Hematopoietic multipotent progenitor cell treated with erythropoietin and hydrocortisone succinate and interleukin-3 and kit ligand, for 17 days (in vitro differentiated cells): Measurements from ENCODE around the gene TIGD2.

Experiments
- DNase-seq: peaks from one replicate; pipeline ENCODE4 v3.0.0-alpha.2; 2015; ENCODE audit warnings: low spot score

TIGD2 gene

DNA sequence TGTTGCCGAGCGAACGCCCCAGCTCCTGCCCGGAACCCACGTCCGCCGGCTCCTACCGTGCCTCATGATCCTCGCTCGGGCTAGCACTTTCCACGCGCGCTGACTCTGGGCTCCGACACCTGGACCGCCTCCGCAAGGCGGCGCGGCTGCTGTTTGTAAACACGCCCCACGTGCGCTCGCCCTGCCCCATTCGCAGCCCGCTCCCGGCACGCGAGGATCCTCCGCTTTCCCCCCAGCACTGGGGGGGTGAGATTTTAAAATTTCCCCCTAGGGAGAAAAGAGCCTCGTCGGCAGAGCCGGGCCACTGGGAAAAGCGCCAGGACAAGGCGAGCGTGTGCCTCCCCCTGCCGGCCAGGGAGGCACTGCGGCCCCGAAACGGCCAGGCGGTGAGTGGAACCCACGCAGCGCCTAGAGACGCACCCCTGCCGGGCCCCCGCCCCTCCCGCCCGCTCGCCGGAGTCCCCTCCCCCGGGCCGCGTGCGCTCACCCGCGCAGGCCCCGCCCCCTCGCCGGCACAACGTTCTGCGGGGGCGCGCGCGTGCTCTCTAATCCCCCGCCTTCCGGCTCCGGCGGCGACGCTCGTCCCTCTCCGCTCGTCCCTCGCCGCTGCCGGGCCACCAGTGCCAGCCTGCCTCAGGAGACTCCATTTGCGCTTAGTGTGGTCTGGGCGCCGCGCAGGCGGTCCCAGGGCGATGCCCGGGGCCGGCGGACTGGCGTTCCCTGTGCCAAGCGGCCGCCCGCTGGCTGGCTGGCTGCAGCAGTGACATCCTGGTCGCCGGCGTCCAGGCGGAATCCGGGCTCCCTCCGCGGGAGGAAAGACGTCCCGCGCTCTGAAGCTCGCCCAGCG is at the start of gene TIGD2:
Gene TIGD2 (plus strand): TSS at position 548 of the 847 bp plus-strand sequence. CDS start 1,442 bp downstream, outside the sequence.
- DNase-seq: peak; percentile 93

DNA sequence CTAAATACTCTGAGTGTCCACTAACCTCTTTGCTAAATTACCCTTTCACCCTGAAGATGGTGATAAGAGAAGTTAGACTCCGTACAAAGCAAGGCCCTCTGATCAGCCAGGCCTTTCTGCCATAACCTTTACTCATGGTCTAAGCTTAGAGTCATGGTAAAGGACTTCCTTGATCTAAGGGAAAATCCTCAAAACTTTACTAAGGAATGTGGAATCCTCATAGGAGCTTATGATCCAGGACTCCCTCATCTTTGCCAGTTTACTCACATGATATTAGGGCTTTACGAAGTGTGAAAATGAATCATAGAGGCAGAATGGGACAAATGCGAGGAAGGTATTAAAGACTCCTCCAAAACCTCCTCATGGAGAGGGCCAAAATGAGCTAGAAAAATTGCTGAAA is 46.5 kb upstream of the TIGD2 start:
- DNase-seq: no peak

DNA sequence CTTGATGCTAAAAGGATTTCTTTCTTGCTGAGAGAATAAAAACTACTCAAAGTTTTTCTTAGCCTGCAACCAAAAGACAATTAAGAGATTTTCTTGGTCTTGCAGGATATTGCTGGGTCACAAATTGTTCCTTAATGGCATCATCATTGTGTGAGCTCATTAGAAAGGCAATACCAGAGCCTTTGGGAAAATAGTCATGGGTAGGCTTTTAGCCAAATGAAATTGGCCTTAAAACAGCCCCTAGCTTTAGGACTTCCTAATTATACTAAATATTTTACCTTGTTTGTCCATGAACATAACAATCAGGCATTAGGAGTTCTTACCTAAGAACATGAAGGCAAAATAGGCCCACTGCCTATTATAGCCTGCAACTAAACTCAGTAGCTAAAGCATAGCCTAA is 43.9 kb upstream of the TIGD2 start:
- DNase-seq: no peak

DNA sequence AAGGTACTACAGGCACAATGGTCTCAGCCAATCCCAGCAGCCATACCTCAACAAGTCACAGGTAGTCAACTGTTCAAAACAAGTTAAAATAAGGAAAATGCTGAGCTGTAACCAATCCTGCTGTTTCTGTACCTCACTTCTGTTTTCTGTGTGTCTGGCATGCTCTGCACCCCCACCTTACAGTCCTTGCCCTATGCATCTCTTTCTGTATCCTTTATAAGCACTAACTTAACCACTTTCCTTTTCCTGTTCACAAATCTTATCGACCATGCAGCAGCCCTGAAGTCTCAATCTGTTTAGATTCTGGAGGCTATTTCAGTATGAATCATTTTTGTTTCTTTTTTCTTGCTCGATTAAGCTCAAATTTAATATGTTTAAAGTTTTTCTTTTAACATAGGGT is 41.9 kb upstream of the TIGD2 start:
- DNase-seq: no peak

DNA sequence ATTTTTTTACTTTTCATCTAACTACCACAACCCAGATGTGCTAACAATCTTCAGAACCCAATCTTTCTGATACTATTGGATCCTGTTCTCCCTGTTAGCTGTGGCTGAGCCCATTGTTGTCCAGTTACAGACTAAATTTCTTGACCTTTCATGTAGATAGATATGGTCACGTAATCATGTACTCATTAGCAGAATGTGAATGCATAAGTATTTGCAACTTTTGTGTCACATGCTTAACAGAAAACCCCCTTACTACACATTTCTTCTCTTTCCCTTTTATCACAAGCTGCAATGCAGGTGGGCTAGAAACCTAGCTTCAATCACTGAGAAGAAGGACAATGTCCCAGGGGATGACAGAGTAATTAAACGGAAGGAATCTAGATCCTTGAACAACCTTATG is 41.3 kb upstream of the TIGD2 start:
- no peak for DNase-seq

DNA sequence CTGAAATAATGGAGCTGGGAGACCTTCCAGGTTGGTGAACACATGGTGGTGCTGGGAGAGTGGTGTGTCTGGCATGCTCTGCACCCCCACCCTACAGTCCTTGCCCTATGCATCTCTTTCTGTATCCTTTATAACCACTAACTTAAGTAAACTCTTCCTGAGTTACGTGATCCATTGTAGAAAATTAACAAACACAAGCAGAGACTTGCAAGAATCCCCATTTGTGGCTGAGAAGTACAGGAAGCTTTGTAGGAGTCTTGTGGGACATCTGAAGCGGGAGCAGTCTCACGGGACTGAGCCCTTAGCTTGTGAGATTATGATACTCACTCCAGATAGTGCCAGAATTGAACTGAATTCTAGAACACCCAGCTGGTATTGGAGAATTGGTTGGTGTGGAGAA is 40.0 kb upstream of the TIGD2 start:
- DNase-seq: no peak

DNA sequence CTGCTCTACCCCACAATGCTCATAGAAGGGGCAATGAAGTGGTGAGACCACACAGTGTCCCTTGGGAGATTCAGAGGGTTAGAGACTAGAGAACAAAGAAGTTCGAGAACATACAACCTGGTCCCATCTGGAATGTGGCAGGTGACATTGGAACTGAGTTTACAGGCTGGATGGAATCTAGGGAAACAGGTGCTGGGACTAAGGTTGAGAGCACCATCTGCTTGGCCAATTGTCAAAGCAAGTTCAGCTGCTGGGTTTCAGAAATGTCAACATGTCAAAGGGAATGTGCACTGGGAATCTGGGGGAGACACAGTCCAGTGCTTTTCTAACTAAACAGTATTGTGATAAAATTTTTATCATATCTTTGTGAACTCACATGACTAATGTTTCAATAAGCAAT is 38.4 kb upstream of the TIGD2 start:
- DNase-seq: no peak

DNA sequence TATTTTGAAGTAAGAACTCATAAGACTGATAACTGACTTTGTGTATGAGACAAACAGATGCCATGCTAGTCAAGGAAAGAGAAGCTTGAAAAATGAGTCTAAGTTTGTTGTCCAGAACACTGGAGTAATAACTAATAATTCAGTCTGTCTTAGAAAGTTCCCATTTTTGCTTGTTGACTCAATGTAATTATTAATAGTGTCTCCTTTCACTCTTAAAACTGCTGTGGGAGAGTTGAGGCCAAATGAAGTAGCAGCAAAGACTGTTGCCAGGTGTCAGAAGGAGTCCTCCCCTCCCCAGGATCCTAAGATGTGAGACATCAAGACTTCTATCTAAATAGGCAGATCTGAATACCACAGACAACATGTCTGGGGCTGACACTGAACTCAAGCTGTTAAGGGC is 33.6 kb upstream of the TIGD2 start:
- no peak for DNase-seq

DNA sequence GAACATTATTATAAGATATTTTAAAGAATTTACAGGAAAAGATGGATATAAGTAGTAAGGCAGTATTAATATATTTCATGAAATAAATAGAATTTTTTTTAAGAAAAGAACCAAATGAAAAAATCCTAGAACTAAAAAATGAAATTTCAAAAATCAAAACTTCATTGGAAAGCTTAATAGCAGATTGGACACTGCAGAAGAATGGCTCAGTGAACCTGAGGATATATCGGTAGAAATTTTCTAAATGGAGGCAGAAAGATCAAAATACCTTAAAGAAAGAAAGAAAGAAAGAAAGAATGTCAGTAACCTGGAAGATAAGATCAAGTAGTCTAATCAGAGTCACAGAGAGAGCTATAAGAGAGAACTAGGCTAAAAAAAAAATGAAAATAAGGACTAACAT is 33.0 kb upstream of the TIGD2 start:
- no peak for DNase-seq

DNA sequence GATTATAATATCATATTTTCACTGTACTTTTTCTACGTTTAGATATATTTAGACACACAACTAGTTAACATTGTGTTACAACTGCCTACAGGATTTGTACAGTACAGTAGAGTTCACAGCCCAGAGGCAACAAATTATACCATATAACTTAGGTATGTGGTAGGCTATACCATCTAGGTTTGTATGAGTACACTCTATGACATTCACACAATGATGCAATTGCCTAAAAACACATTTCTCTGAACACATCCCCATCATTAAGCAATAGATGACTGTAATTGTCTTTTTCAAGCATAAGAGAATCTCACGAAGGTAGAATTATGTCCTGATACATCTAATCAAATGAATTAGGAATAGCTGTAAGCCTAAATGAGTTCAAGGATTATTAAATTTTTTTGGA is 12.3 kb upstream of the TIGD2 start:
- DNase-seq: no peak

DNA sequence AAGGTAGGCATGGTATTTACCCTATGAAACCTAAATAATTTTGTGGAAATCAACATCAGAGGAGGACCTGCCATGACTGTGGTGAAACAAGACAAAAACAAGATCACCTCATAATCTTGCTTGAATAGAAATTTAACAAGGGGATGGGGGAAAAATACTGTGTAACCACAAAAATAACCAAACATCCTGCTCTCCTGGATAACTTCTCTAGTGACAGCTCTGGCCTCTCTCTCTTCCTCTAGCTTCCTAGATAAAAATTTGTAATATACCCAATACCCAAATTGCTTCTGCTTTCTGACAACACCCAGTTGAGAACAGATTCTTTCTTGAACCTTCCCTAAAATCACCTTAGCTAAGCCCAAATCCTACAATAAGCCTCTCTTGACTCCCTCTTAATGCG is 11.9 kb upstream of the TIGD2 start:
- DNase-seq: no peak

DNA sequence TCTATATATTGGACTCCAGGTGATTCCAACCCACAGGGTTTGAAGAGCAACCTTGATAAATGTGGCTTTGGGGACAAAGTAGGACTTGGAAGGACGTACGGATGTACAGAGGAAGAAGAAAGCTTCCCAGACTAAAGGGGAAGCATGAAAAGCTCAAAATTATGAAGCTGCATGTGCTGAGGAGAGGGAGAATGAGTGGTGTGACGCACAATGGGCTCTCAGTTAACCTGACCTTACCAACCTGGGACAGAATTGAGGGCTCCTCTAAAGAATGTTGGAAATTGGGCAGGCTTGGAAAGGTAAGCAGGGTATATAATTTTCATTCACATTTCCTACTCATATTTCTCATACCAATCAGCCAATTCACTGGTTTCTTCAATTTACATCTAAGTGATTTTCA is 10.5 kb upstream of the TIGD2 start:
- no peak for DNase-seq

DNA sequence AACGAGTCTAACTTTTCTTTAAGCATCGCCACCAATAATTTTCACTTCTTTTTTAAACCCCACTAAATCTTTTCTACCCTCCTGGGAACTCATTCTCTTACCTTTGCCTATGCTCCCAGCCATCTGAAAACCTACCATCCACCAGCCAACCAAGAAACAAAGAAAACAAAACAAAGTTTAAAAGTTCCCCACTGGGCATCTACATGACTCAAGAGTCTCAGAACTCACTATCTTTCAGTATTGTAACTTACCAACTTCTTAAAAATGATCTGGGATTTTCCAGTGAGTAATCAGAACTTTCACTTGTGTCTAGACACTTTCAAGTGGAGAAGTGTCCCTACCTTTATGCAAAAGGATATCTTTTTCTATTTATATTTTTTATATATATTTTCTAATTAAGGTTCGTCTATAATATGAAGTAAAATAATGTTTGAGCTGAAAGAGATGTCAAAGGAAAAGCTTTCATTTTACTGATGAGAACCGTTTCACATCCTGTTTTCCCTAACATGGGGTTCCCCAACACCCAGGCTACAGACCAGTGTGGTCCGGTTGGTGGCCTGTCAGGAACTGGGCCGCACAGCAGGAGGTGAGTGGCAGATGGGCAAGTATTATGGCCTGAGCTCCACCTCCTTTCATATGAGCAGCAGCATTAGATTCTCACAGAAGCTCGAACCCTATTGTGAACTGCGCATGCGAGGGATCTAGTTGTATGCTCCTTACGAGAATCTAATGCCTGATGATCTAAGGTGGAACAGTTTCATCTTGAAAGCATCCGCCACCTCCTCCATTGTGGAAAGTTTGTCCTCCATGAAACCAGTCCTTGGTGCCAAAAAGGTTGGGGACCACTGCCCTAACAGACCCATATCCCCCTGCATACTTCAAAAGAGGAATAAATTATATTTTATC is 9.8 kb upstream of the TIGD2 start:
- DNase-seq: no peak

DNA sequence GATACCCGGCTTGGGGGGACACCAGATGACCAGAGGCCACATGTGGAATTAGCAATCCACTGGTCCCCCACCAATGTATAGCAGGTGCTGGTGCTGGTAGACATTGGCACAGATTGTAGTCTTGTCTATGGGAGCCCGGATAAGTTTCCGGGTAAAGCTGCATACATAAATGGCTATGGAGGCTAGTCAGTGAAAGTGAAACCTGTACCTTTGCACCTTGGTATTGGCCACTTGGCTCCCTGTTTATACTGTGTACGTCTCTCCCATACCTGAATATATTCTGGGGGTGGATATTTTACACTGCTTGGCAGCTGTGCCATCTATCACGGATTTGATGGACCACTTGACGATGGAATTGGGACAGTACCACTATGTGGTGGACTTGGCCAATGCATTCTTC is 5.6 kb upstream of the TIGD2 start:
- no peak for DNase-seq

DNA sequence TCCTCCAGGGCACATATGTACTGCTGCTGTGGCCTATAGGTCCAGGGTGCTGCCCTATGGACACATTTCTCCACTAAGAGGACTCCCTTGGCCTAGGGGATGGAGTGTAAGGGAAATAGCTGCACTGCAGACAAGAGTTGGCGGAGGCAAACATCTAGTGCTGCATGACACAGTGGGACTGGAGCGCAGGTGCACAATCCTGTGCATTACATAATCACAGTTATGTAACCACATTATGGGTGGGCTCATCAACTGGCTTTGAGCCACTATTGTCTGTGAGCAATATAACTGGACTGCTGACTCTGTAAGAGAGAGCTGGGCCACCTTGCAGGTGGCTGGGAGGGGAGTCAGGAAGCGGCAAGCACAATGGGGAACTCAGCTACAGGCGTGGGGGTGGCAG is 3.2 kb upstream of the TIGD2 start:
- DNase-seq: no peak

DNA sequence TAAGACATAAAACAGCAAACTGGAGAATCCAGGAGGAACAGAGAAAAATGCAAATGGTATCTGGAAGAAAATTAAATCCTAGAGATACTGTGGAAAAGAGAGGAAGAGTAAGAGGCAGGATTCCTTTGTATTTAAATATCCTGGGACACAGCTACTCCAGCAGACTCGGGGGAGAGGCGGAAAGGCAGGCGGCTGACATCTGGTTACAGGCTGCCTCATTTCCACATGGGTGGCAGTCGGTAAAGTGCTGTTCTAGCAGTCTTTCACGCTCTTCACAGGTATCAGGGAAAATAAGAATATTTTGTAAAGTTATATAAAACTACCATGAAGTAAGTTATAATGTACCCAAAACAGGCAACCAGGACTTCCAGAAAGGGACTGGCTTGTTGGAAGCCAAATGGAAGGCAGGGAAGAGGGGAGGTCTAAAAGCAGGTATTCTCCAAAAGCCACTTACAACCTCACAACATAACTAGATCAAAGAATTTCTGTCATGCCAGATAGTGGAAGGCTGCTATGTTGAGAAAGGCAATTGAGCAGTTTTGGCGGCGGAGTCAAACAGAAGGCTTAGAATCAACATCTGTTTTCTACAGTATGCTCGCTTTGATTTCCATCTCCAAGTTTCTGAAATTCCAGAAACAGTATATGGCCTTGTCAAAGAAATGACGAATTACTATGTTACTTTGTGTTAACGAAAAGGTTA is 1.3 kb upstream of the TIGD2 start:
- no peak for DNase-seq

DNA sequence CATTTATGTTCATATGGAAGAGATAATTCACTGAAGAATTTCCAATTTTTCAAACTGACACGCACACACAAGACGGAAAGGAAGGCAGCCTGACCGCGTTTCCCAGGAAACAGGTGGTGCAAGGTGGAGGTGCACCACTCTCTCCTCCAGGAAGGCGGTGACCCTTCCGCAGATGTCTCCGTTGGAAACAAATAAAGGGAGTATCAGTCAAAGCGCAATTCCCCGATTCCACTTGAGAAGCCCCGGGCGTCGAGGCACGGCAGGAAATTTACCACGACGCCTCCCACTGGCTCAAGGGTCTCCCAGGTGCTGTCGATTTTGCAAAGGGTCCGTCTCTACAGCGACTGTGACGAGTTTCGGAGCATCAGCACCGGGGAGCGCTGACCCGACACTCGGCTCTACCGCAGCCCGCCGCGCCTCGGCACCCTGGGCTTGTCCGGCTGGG is 770 bp upstream of the TIGD2 start:
- no peak for DNase-seq

DNA sequence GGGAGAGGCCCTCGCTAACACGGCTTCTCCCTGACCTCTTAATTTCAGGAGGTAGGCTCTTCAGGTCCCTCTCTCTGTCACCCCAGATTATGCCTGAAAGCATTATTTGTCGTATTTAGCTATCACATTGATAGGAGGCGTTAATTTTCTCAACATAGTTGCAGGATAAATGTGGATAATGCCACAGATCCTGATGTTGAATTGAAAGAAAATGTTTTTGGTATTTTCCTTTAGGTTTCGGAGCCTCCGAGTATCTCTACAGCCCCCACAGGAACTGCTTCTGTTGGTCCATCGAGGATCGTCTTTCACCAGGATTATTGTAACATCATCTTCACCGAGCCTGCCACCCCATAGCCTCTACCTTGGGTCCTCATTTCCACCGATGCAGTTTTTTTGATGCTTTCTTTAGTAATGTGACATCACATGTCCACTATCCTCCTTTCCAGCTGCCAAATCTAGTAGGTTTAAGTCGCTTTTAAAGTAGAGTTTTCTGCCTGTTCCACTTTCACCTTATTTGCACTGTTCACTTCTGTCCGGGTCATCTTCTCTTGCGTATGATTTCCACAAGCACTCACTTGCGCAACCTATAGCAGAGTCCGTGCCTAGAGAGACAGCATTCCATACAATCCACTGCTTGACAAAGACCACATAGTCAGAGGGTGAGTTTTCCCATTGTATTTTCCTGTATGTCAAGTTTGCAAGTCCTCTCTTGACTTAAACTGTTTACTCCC is 665 bp downstream of the TIGD2 start:
- no peak for DNase-seq

DNA sequence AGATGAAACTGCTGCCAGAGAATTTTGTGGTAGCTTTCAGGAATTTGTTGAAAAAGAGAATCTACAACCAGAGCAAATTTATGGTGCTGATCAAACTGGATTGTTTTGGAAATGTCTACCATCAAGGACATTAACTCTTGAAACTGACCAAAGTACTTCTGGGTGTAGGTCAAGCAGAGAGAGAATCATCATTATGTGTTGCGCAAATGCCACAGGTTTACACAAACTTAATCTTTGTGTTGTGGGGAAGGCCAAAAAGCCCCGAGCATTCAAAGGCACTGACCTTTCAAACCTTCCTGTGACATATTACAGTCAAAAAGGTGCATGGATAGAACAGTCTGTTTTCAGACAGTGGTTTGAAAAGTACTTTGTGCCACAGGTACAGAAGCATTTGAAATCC is 2.1 kb downstream of the TIGD2 start:
- DNase-seq: no peak

DNA sequence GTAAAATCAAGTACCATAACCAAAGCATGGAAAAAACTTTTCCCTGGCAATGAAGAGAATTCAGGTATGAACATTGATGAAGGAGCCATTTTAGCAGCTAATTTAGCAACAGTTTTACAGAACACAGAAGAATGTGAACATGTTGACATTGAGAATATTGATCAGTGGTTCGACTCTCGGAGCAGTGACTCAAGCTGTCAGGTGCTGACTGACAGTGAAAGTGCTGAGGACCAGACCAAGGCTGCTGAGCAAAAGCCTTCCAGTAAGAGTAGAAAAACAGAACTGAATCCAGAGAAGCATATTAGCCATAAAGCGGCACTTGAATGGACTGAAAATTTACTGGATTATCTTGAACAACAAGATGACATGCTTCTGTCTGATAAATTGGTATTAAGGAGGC is 2.8 kb downstream of the TIGD2 start:
- no peak for DNase-seq

DNA sequence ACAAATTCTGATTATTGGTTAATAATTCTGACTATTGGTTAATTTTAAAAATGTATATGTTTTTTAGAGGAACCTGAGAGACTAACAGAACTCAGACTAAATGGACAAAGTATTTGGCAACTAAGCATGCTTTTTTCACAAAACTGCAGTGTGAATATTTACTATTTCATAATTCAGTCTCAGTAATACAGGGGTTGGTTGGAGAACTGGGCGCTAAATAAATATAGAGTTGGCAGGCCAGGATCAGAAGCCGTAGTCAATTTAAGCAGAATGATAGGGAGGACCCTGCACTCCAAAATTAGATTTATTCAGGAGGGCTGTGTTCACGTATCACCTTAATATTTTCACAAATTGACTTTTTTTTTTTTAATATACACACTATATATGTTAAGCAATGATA is 5.8 kb downstream of the TIGD2 start:
- DNase-seq: no peak

DNA sequence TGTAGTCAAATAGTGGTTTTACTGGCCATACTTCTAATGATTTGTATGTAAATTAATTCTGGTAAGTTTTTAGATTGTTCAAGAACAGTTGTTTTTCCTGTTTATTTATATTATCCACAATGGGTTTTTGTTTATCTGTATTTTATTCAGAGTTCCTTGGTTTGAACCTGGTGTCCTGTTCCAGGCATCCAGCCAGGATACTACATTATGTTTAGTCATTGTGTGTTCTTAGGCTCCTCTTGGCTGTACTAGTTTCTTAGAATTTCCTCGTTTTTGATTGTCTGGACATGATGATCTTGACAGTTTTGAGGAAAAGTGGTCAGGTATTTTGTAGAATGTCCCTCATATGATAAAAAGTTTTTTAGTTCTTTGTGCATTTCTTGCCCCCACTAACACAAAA is 7.8 kb downstream of the TIGD2 start:
- DNase-seq: no peak
